H9 (cell line): Measurements from ENCODE around the gene ANKS3. TPM values are rescaled to one million over a fixed set of nuclear protein-coding genes. Genes with fewer than 3 reads are reported as not detected.
A peak's percentile ranks its signal among the peaks of the same experiment; 100 is the strongest.

Source experiments
- DNase-seq: peaks from one replicate; pipeline ENCODE4 v3.0.0-alpha.2; 2017
- H2AFZ ChIP-seq: one replicate; pipeline ENCODE4 v1.6.1; 2013; ENCODE audit warnings: mild to moderate bottlenecking, low read length, control low read depth, moderate library complexity
- H2AK5ac ChIP-seq: 2 replicates; pipeline ENCODE4 v1.6.1; 2013; ENCODE audit warnings: low read length, control low read depth, mixed read lengths; ENCODE audit not compliant: insufficient read length
- H2BK120ac ChIP-seq: one replicate; pipeline ENCODE4 v1.6.1; 2013; ENCODE audit warnings: low read depth, mild to moderate bottlenecking, low read length, control low read depth, inconsistent platforms; ENCODE audit not compliant: poor library complexity, severe bottlenecking
- H2BK12ac ChIP-seq: 2 replicates; pipeline ENCODE4 v1.6.1; 2013; ENCODE audit warnings: low read length, control low read depth, mixed read lengths, low read depth; ENCODE audit not compliant: insufficient read length
- H2BK15ac ChIP-seq: 2 replicates; pipeline ENCODE4 v1.6.1; 2013; ENCODE audit warnings: low read depth, low read length, control low read depth
- H2BK20ac ChIP-seq: one replicate; pipeline ENCODE4 v1.6.1; 2013; ENCODE audit warnings: low read depth, mild to moderate bottlenecking, low read length, control low read depth, inconsistent platforms; ENCODE audit not compliant: poor library complexity, severe bottlenecking
- H2BK5ac ChIP-seq: 2 replicates; pipeline ENCODE4 v1.6.1; 2013; ENCODE audit warnings: low read length, control low read depth, mixed read lengths; ENCODE audit not compliant: insufficient read length
- H3K14ac ChIP-seq: 2 replicates; pipeline ENCODE4 v1.6.1; 2013; ENCODE audit warnings: low read length, control low read depth; ENCODE audit not compliant: insufficient read depth
- H3K18ac ChIP-seq: 2 replicates; pipeline ENCODE4 v1.6.1; 2013; ENCODE audit warnings: low read depth, mild to moderate bottlenecking, mixed read lengths, low read length, control low read depth; ENCODE audit not compliant: insufficient read length
- H3K23ac ChIP-seq: 2 replicates; pipeline ENCODE4 v1.6.1; 2013; ENCODE audit warnings: low read length, control low read depth, mixed read lengths, low read depth; ENCODE audit not compliant: insufficient read length
- H3K23me2 ChIP-seq: 2 replicates; pipeline ENCODE4 v1.6.1; 2013; ENCODE audit warnings: low read depth, mild to moderate bottlenecking, mixed read lengths, low read length, control low read depth; ENCODE audit not compliant: insufficient read length, poor library complexity, severe bottlenecking
- H3K27ac ChIP-seq: 2 replicates; pipeline ENCODE4 v1.5.1; 2013; ENCODE audit warnings: low read length, control low read depth, mixed read lengths, low read depth; ENCODE audit not compliant: insufficient read length
- H3K27me3 ChIP-seq: 2 replicates; pipeline ENCODE4 v1.6.1; 2013; ENCODE audit warnings: low read length, control low read depth, inconsistent platforms; ENCODE audit not compliant: insufficient read depth
- H3K4ac ChIP-seq: 2 replicates; pipeline ENCODE4 v1.6.1; 2013; ENCODE audit warnings: low read depth, mild to moderate bottlenecking, control low read depth, inconsistent platforms, low read length, moderate library complexity
- H3K4me1 ChIP-seq: 2 replicates; pipeline ENCODE4 v1.6.1; 2013; ENCODE audit warnings: low read length, control low read depth, inconsistent platforms; ENCODE audit not compliant: insufficient read depth
- H3K4me2 ChIP-seq: 2 replicates; pipeline ENCODE4 v1.6.1; 2013; ENCODE audit warnings: low read length, control low read depth, mixed read lengths; ENCODE audit not compliant: insufficient read length, insufficient read depth
- H3K56ac ChIP-seq: 2 replicates; pipeline ENCODE4 v1.6.1; 2013; ENCODE audit warnings: low read depth, mild to moderate bottlenecking, mixed read lengths, low read length, control low read depth; ENCODE audit not compliant: insufficient read length
- H3K79me1 ChIP-seq: 2 replicates; pipeline ENCODE4 v1.6.1; 2013; ENCODE audit warnings: low read depth, mild to moderate bottlenecking, moderate library complexity, low read length, control low read depth, inconsistent platforms; ENCODE audit not compliant: insufficient read depth, poor library complexity, severe bottlenecking
- H3K79me2 ChIP-seq: 2 replicates; pipeline ENCODE4 v1.6.1; 2013; ENCODE audit warnings: low read length, control low read depth, inconsistent platforms; ENCODE audit not compliant: insufficient read depth
- H3K9ac ChIP-seq: 2 replicates; pipeline ENCODE4 v1.6.1; 2013; ENCODE audit warnings: low read length, control low read depth, mixed read lengths; ENCODE audit not compliant: insufficient read length; ENCODE audit errors: extremely low read depth
- H3K9me3 ChIP-seq: one replicate; pipeline ENCODE4 v1.6.1; 2013; ENCODE audit warnings: low read depth, low read length, inconsistent platforms; ENCODE audit not compliant: control insufficient read depth
- H3T11ph ChIP-seq: one replicate; pipeline ENCODE4 v1.6.1; 2013; ENCODE audit warnings: mild to moderate bottlenecking, low read length, control low read depth, inconsistent platforms
- H4K20me1 ChIP-seq: one replicate; pipeline ENCODE4 v1.6.1; 2013; ENCODE audit not compliant: control insufficient read depth, insufficient read length, insufficient read depth
- H4K5ac ChIP-seq: 2 replicates; pipeline ENCODE4 v1.6.1; 2013; ENCODE audit warnings: low read depth, mild to moderate bottlenecking, mixed read lengths, low read length, control low read depth; ENCODE audit not compliant: insufficient read length
- H4K8ac ChIP-seq: replicated peaks from 2 replicates; pipeline ENCODE4 v1.6.1; 2013; ENCODE audit warnings: low read length, control low read depth, mixed read lengths, low read depth; ENCODE audit not compliant: insufficient read length
- H4K91ac ChIP-seq: 2 replicates; pipeline ENCODE4 v1.6.1; 2013; ENCODE audit warnings: low read depth, mild to moderate bottlenecking, moderate library complexity, mixed read lengths, low read length, control low read depth; ENCODE audit not compliant: insufficient read length
- H3K27ac Mint-ChIP-seq, 3 experiments: 2 replicates in 2 of 3; 3 replicates in 1 of 3; pipeline ENCODE4 v1.8.0; 2020 to 2021; ENCODE audit warnings: mixed read lengths in 3 of 3, mild to moderate bottlenecking in 1 of 3, moderate library complexity in 1 of 3
- H3K27me3 Mint-ChIP-seq: 2 replicates; pipeline ENCODE4 v1.8.0; 2021; ENCODE audit warnings: low read depth, mild to moderate bottlenecking, moderate library complexity, mixed read lengths
- H3K36me3 Mint-ChIP-seq, 3 experiments: 2 replicates in 2 of 3; 3 replicates in 1 of 3; pipeline ENCODE4 v1.8.0; 2020 to 2021; ENCODE audit warnings: low read depth in 3 of 3, mixed read lengths in 3 of 3; ENCODE audit not compliant: insufficient read depth in 1 of 3
- H3K4me1 Mint-ChIP-seq, 2 experiments: 2 replicates each; pipeline ENCODE4 v1.8.0; 2020; ENCODE audit warnings: mixed read lengths in 2 of 2
- H3K4me3 Mint-ChIP-seq, 2 experiments: 2 replicates in 1 of 2; 3 replicates in 1 of 2; pipeline ENCODE4 v1.8.0; 2020 to 2021; ENCODE audit warnings: mild to moderate bottlenecking in 2 of 2, mixed read lengths in 2 of 2, moderate library complexity in 1 of 2
- H3K9me3 Mint-ChIP-seq, 2 experiments: 2 replicates in 1 of 2; 3 replicates in 1 of 2; pipeline ENCODE4 v1.8.0; 2020; ENCODE audit warnings: mild to moderate bottlenecking in 2 of 2, mixed read lengths in 2 of 2, moderate library complexity in 1 of 2
- WGBS: extraction: QIAGEN DNeasy Blood & Tissue Kit; methylation state at CpG from one replicate; pipeline ENCODE4 v1.1.7; 2013; ENCODE audit warnings: missing lambda C conversion rate, low lambda C conversion rate, mixed read lengths; ENCODE audit not compliant: insufficient read length; ENCODE audit errors: extremely low coverage; 5-methylcytosine and 5-hydroxymethylcytosine counted together
- total RNA-seq: library from RNA; stranded (reverse); gene quantifications from 2 replicates; pipeline ENCODE4 v1.2.1, GENCODE V29; 2021
- TF ChIP-seq, protein P1 (sequence below): fragments of 200-600 bp; sonication (generic); conservative IDR thresholded peaks from 3 replicates; pipeline ENCODE4 v1.8.0; 2021; ENCODE audit warnings: antibody characterized with exemption, mild to moderate bottlenecking

ANKS3 gene
- total RNA-seq, 1 experiment from 2014 or later = 32.0 TPM

DNA sequence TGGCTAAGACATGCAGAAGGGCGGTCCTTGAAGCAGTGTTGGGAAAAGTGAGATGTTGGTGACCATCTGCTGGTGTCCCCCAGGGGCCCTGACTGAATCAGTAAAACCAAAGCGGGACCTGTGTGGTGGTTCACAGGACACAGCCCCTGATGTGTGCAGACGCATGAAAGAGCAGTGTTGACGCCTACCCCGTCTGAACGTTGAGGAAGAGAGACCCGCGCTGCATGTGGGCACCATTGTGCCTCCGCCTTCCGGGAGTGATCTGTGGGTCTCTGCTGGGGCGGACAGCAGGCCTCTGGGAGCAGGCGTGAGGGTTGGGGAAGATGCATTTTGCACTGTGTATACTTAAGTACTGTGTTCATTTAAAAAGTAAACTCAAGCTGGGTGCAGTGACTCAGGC is 77.8 kb downstream of the ANKS3 start:
- no peak overlapping the region for H3K4me3 Mint-ChIP-seq
- H3K27ac ChIP-seq = no peak overlapping the region
- no peak for DNase-seq
- H3K36me3 Mint-ChIP-seq = peaks cover 11 to 66% (median 37%) of the 10 kb centered on the region in 3 experiments; a peak in 6 of 7 replicates
- no peaks in the 10 kb centered on the region for H3K79me1 ChIP-seq
- no CpG with 5 or more reads among the region's 12 CpGs for WGBS
- H3K9me3 ChIP-seq = no peaks in the 10 kb centered on the region
- no peak overlapping the region for H4K91ac ChIP-seq
- H3K27me3 ChIP-seq = no peaks in the 10 kb centered on the region
- H2BK5ac ChIP-seq = no peak overlapping the region
- no peak overlapping the region for H3K18ac ChIP-seq
- no peak overlapping the region for H3T11ph ChIP-seq
- H3K4me1 ChIP-seq = no peaks in the 10 kb centered on the region
- no peaks in the 10 kb centered on the region for H3K4me1 Mint-ChIP-seq
- H2BK120ac ChIP-seq = no peak overlapping the region
- no peak overlapping the region for H3K4ac ChIP-seq
- no peak overlapping the region for H3K56ac ChIP-seq
- no peak overlapping the region for H3K23ac ChIP-seq
- H3K4me2 ChIP-seq = no peak overlapping the region
- no peak overlapping the region for H4K5ac ChIP-seq
- H3K9me3 Mint-ChIP-seq = no peaks in the 10 kb centered on the region
- no peak overlapping the region for H2AK5ac ChIP-seq
- no peaks in the 10 kb centered on the region for H3K27me3 Mint-ChIP-seq
- H4K8ac ChIP-seq = no peak overlapping the region
- no peak overlapping the region for H3K14ac ChIP-seq
- no peak overlapping the region for H2BK12ac ChIP-seq
- H2AFZ ChIP-seq = no peak overlapping the region
- H3K23me2 ChIP-seq = no peaks in the 10 kb centered on the region
- peak overlapping the region in 2 of 3 experiments; percentile 32 to 61; a peak in 2 of 7 replicates for H3K27ac Mint-ChIP-seq
- H2BK15ac ChIP-seq = no peak overlapping the region
- H2BK20ac ChIP-seq = no peak overlapping the region
- TF ChIP-seq, protein P1, sequence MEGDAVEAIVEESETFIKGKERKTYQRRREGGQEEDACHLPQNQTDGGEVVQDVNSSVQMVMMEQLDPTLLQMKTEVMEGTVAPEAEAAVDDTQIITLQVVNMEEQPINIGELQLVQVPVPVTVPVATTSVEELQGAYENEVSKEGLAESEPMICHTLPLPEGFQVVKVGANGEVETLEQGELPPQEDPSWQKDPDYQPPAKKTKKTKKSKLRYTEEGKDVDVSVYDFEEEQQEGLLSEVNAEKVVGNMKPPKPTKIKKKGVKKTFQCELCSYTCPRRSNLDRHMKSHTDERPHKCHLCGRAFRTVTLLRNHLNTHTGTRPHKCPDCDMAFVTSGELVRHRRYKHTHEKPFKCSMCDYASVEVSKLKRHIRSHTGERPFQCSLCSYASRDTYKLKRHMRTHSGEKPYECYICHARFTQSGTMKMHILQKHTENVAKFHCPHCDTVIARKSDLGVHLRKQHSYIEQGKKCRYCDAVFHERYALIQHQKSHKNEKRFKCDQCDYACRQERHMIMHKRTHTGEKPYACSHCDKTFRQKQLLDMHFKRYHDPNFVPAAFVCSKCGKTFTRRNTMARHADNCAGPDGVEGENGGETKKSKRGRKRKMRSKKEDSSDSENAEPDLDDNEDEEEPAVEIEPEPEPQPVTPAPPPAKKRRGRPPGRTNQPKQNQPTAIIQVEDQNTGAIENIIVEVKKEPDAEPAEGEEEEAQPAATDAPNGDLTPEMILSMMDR = no peak
- H4K20me1 ChIP-seq = no peaks in the 10 kb centered on the region
- H3K79me2 ChIP-seq = no peaks in the 10 kb centered on the region
- no peak overlapping the region for H3K9ac ChIP-seq
